HG02759 (cell line): ENCODE results near the gene LRRC7.

Experiments used
- ATAC-seq: cut with Tn5 transposase; IDR thresholded peaks from one replicate; pipeline ENCODE4 v1.9.1; 2021; ENCODE audit warnings: mild to moderate bottlenecking, moderate library complexity; ENCODE audit not compliant: unreplicated experiment

Gene LRRC7

DNA sequence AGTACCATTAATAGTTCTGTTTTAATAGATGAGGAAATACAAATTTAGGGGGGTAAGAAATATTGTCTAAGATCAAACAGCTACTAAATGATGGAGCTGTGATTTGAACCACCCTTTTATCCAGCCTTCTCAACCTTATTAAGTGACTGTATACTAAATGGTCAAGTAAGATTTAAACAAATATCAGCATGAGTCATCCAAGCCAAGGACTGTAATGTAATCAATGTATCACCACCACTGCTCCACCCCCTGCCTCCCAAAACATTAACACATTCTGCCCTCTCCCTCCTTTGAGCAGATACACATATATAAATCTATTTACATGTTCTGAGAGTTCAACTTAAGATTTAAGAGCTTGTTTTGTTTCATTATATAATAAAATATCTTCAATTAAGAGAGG lies 578.8 kb downstream of the LRRC7 start:
- no peak for ATAC-seq

DNA sequence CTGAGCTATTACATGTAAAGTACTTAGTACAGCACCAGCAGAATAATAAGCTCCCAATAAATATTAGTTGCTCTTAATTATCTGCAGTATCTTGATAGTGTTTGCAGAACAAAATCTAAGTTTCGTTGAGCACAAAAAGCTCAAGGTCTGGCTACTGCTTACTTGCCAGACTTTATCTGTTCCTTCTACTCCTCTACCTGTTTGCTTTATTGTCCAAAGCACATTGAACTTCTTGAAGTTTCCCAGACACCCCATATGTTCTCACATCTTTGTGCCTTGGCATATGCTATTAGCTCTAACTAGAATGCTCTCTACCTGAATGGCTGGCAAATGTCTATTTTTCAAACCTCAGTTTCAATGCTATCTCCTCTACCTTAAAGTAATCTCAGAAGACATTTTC lies 582.7 kb downstream of the LRRC7 start:
- ATAC-seq = no peak

- no peak for ATAC-seq
Observed at GRCh38 chr1:70153739-70154138, 586.0 kb downstream of the LRRC7 start.

DNA sequence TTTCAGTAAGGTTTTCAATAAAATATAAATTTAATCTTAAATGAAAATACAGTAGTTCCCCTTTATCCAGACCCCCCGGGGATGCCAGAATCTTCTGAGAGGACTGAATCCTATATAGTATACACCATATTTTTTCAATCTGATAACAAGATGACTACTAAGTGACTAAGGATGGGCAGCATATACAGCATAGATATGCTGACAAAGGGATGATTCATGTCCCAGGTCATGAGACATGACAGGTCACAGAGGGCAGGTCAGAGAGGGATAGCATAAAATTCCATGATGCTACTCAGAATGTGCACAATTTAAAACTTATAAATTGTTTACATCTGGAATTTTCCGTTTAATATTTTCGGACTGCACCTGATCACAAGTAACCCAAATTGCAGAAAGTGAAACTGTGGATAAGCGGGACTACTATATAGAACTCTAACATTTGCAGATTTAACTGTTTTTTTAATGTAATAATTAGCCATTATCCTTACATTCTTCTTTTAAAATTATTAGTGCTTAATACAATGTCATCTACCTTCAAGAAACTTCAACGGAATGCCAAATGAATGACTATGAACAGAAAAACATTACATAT lies 588.9 kb downstream of the LRRC7 start:
- no peak for ATAC-seq

DNA sequence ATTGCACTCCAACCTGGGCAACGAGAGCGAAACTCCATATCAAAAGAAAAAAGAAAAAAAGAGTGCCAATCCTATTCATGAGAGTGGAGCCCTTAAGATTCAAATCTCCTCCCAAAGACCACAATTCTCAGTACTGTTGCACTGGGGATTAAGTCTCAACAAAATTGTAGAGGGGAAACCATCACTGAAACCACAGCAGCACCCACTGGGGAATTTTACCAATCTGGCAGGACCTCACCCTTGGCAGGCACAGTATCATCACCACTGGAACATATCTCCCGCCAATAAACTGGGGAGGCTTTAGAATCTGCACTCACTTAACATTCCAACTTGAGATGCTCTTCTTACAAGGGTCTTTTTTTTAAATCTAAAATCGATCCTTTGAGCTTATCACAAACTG lies 596.6 kb downstream of the LRRC7 start:
- no peak for ATAC-seq

GRCh38 chr1:70168283-70168682 lies 600.6 kb downstream of the LRRC7 start:
- ATAC-seq = no peak

DNA sequence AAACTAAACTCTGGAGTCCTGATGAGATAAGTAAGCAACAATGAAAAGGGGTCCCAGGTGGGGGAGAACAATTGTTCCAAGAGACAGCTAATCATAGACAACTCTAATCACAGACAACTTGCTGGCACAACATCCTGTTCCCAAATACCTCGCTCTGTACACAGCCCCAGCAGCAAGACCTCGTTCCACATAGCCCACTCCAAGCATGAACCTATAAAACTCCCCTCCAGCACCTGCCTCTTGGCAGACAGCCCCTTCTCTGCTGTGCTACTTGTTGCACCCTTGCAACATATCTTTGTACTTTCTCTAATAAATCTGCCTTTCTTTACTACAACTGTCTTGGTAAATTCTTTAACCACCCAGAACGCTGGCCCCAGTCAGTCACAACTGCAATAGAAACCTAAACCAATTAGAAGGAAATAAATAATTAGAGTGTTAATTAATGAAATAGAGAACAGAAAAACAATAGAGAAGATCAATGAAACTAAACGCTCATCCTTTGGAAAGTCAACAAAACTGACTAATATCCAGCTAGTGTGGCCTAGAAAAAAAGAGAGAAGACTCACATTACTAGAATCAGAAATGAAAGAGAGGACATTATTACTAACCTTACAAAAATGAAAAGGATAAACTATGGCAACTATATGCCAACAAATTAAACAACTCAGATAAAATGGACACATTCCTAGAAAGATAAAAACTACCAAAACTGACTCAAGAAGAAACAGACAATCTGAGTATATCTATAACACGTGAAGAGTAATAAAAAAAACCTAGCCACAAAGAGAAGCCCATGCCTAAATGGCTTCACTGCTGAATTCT lies 601.5 kb downstream of the LRRC7 start:
- ATAC-seq = no peak

- no peak for ATAC-seq
Observed at GRCh38 chr1:70171512-70171911, 603.8 kb downstream of the LRRC7 start.
